ENCODE results near the gene CLEC16A.

GRCh38 chr16:11121083-11121608 lies 176.8 kb downstream of the CLEC16A start:
- TF ChIP-seq CTCF (IDR thresholded peaks at IDR 0.05; ENCODE audit: low read depth, low read length, poor library complexity, severe bottlenecking) (no peak), EZH2phosphoT487 (IDR thresholded peaks at IDR 0.05; ENCODE audit: borderline replicate concordance, low read length) (no peak)
